OCI-LY3 (cell line): ENCODE measurements around the gene SLC17A6.

Experiments
- H2AFZ ChIP-seq: fragments of 200-600, 300-600 bp; shearing (Covaris generic); 2 replicates; pipeline ENCODE4 v1.6.0; 2014; ENCODE audit warnings: antibody characterized with exemption, low read depth, low read length
- H3K27ac ChIP-seq: fragments of 200-600, 300-600 bp; sonication (generic); 2 replicates; pipeline ENCODE4 v1.5.1; 2014; ENCODE audit warnings: mild to moderate bottlenecking, low read length, moderate library complexity, mixed read lengths
- H3K27me3 ChIP-seq: fragments of 200-600, 300-600 bp; sonication (generic); 2 replicates; pipeline ENCODE4 v1.6.1; 2014; ENCODE audit warnings: low read depth, low read length, mixed read lengths
- H3K36me3 ChIP-seq: fragments of 200-600, 300-600 bp; sonication (generic); replicated peaks from 2 replicates; pipeline ENCODE3; 2014; ENCODE audit warnings: low read depth, low read length, mixed read lengths
- H3K4me1 ChIP-seq: fragments of 300-600, 200-600 bp; sonication (generic); 2 replicates; pipeline ENCODE4 v1.6.1; 2014; ENCODE audit warnings: low read length, mixed read lengths
- H3K4me2 ChIP-seq: fragments of 200-600, 300-600 bp; sonication (generic); 2 replicates; pipeline ENCODE4 v1.6.1; 2014; ENCODE audit warnings: low read length, mixed read lengths
- H3K4me3 ChIP-seq: fragments of 300-600, 200-600 bp; sonication (generic); 2 replicates; pipeline ENCODE4 v1.5.1; 2014; ENCODE audit warnings: antibody characterized with exemption, mild to moderate bottlenecking, low read length, moderate library complexity
- H3K79me2 ChIP-seq: fragments of 300-600, 200-600 bp; shearing (Covaris generic); 2 replicates; pipeline ENCODE4 v1.6.1; 2014; ENCODE audit warnings: mild to moderate bottlenecking, low read length, mixed read lengths
- H3K9ac ChIP-seq: fragments of 300-600, 200-600 bp; shearing (Covaris generic); 2 replicates; pipeline ENCODE4 v1.6.0; 2014; ENCODE audit warnings: mild to moderate bottlenecking, low read length, moderate library complexity
- H3K9me3 ChIP-seq: fragments of 200-600, 300-600 bp; shearing (Covaris generic); 2 replicates; pipeline ENCODE4 v1.6.1; 2014; ENCODE audit warnings: low read length, mixed read lengths; ENCODE audit not compliant: insufficient read depth
- H4K20me1 ChIP-seq: fragments of 200-600, 300-600 bp; sonication (generic); 2 replicates; pipeline ENCODE4 v1.6.1; 2016; ENCODE audit warnings: low read length, mixed read lengths; ENCODE audit not compliant: insufficient read depth
- EZH2phosphoT487 ChIP-seq: fragments of 200-600 bp; shearing (Covaris generic); IDR thresholded peaks from 2 replicates; pipeline ENCODE4 v1.6.1; 2018; ENCODE audit warnings: antibody characterized with exemption, mixed run types, low read depth
- TF ChIP-seq, protein P1 (sequence below): fragments of 200-600, 300-600 bp; sonication (generic); IDR thresholded peaks from 2 replicates; pipeline ENCODE4 v1.5.1; 2014; ENCODE audit warnings: antibody characterized with exemption, low read length, low read depth

The SLC17A6 gene

GRCh38 chr11:22337596-22338485 is at the start of gene SLC17A6:
Gene SLC17A6, plus strand, starts transcription at chr11:22338381. Its CDS starts 153 bp downstream, at chr11:22338534.
- Histone ChIP-seq H3K27me3 (no peaks in the 10 kb centered on the region), H3K4me3 (no peak within 1 kb of the TSS), H3K4me2 (no peak within 1 kb of the TSS), H3K9ac (no peak within 1 kb of the TSS), H3K36me3 (no peaks in the 10 kb centered on the region), H3K79me2 (no peaks in the 10 kb centered on the region), H3K4me1 (no peaks in the 10 kb centered on the region), H3K9me3 (no peaks in the 10 kb centered on the region), H4K20me1 (no peaks in the 10 kb centered on the region), H3K27ac (no peak within 1 kb of the TSS), H2AFZ (no peak within 1 kb of the TSS)
- TF ChIP-seq, protein P1, sequence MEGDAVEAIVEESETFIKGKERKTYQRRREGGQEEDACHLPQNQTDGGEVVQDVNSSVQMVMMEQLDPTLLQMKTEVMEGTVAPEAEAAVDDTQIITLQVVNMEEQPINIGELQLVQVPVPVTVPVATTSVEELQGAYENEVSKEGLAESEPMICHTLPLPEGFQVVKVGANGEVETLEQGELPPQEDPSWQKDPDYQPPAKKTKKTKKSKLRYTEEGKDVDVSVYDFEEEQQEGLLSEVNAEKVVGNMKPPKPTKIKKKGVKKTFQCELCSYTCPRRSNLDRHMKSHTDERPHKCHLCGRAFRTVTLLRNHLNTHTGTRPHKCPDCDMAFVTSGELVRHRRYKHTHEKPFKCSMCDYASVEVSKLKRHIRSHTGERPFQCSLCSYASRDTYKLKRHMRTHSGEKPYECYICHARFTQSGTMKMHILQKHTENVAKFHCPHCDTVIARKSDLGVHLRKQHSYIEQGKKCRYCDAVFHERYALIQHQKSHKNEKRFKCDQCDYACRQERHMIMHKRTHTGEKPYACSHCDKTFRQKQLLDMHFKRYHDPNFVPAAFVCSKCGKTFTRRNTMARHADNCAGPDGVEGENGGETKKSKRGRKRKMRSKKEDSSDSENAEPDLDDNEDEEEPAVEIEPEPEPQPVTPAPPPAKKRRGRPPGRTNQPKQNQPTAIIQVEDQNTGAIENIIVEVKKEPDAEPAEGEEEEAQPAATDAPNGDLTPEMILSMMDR: no peak
- TF ChIP-seq EZH2phosphoT487: no peak

- TF ChIP-seq EZH2phosphoT487: no peak
- TF ChIP-seq, protein P1: no peak
- no peaks in the 10 kb centered on the region for H3K36me3 ChIP-seq
- H2AFZ ChIP-seq: no peak overlapping the region
- no peaks in the 10 kb centered on the region for H4K20me1 ChIP-seq
- H3K4me2 ChIP-seq: no peak overlapping the region
- no peaks in the 10 kb centered on the region for H3K4me1 ChIP-seq
- no peak overlapping the region for H3K27ac ChIP-seq
- H3K79me2 ChIP-seq: no peaks in the 10 kb centered on the region
- peaks cover 5% of the 10 kb centered on the region; the same call in 1 of the 2 replicates for H3K27me3 ChIP-seq
- no peak overlapping the region for H3K9ac ChIP-seq
- no peaks in the 10 kb centered on the region for H3K9me3 ChIP-seq
- no peak overlapping the region for H3K4me3 ChIP-seq
These were observed 35.8 kb upstream of the SLC17A6 start for GRCh38 chr11:22302368-22302767.

DNA sequence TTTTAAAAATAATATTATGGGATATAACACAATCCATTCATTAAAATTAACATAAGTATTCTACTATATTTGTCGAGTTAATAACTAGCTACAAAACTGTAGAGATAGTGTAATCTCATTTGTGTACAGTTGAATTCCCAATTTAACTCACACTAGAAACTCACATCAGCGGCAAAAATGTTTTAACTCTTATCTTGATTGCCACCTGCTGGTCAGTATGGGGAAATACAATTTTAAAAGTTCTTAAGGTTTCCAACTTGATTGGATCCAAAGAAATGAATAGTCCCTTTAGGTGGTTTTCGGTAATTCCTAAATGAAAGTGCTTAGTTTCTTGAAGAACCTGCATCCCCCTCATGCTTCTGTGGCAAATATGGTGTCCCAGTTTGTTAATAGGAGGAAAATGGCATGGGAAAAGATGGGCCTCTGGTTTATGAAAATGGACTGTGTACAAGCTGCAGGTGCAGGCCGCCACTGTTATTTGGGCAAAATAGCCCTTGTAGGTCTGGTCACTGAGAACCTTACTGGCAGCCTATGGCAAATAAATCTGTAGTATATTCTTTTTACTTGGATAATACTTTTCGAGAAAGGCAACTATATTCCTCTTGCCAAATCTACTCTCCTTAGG is 33.7 kb upstream of the SLC17A6 start:
- Histone ChIP-seq H3K4me1 (no peaks in the 10 kb centered on the region), H3K27me3 (peaks cover 8% of the 10 kb centered on the region; the same call in 1 of the 2 replicates), H2AFZ (no peak overlapping the region), H3K9me3 (no peaks in the 10 kb centered on the region), H4K20me1 (no peaks in the 10 kb centered on the region), H3K4me3 (no peak overlapping the region), H3K4me2 (no peak overlapping the region), H3K9ac (no peak overlapping the region), H3K27ac (no peak overlapping the region), H3K36me3 (no peaks in the 10 kb centered on the region), H3K79me2 (no peaks in the 10 kb centered on the region)
- TF ChIP-seq, protein P1: peak; percentile 68
- TF ChIP-seq EZH2phosphoT487: no peak

DNA sequence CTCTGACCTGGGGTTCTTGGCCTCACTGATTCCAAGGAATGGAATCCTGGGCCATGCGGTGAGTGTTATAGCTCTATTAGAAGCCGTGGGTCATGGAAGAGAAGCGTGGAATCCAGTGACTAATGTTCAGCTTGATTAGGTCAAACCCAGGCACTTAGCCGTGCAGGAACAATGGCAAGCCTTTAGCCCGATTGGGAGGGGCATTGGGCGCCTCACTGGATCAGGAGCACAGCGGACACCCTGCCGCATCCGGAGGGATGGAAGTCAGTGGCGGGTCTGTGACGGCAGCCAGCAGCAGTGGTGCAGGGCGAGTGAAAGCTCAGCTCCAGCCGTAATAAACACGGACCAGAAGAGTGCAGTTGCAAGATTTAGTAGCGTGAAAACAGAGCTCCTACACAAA is 20.5 kb upstream of the SLC17A6 start:
- H4K20me1 ChIP-seq: no peaks in the 10 kb centered on the region
- H3K9me3 ChIP-seq: no peaks in the 10 kb centered on the region
- H3K79me2 ChIP-seq: no peaks in the 10 kb centered on the region
- no peaks in the 10 kb centered on the region for H3K27me3 ChIP-seq
- H3K4me2 ChIP-seq: no peak overlapping the region
- H3K4me1 ChIP-seq: no peaks in the 10 kb centered on the region
- TF ChIP-seq, protein P1: no peak
- TF ChIP-seq EZH2phosphoT487: no peak
- H3K9ac ChIP-seq: no peak overlapping the region
- H2AFZ ChIP-seq: no peak overlapping the region
- H3K4me3 ChIP-seq: no peak overlapping the region
- H3K36me3 ChIP-seq: no peaks in the 10 kb centered on the region
- H3K27ac ChIP-seq: no peak overlapping the region
